Right lobe of liver (tissue), 4 donors: Measurements from ENCODE around the gene SDR42E2.

Experiments used
- POLR2A ChIP-seq: fragments of 450-650 bp; IDR thresholded peaks from one replicate; pipeline ENCODE4 v1.6.1; 2017; ENCODE audit warnings: antibody characterized with exemption, mild to moderate bottlenecking
- TF ChIP-seq, protein P1 (sequence below), 4 donors: fragments of 200-600 bp in 3 of 4; fragments of 450-650 bp in 1 of 4; IDR thresholded peaks; one replicate each; pipeline versions ENCODE4 v1.5.1 to v1.8.0; 2016 to 2022; ENCODE audit warnings: antibody characterized with exemption in 4 of 4, mild to moderate bottlenecking in 2 of 4
- donor health status: DM: no; HTN: no; CAD: no.
- donor health status: DM: no; HTN: no; CAD: no.
- donor health status: DM: no; HTN: yes; CAD: no.

DNA sequence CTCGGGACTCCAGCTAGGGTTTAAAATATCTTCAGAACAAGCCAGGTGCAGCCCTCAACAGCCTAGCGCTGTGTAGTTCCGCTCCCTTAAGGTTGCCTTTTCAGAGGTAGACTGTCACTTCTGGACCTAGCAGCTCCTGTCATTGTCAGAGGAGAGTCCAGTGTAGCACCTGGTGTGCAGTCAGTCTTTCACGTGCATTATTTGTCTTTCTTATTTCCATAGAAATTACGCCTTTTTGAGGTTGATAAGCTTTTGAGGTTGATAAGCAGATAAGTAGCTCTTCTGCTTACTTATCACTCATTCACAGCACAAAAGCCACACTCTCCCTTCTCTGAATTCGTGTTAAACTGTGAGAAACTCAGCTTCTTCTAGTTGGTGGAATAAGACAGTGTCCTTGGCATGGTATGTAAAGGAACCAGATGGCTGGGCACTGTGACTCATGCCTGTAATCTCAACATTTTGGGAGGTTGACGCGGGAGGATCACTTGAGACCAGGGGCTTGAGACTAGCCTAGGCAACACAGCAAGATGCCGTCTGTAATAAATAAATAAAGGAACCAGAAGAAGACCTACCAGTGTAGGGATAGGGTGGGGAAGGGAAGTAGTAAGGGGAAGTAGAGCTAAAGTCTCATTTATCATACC is 54.0 kb downstream of the SDR42E2 start:
- TF ChIP-seq, protein P1, sequence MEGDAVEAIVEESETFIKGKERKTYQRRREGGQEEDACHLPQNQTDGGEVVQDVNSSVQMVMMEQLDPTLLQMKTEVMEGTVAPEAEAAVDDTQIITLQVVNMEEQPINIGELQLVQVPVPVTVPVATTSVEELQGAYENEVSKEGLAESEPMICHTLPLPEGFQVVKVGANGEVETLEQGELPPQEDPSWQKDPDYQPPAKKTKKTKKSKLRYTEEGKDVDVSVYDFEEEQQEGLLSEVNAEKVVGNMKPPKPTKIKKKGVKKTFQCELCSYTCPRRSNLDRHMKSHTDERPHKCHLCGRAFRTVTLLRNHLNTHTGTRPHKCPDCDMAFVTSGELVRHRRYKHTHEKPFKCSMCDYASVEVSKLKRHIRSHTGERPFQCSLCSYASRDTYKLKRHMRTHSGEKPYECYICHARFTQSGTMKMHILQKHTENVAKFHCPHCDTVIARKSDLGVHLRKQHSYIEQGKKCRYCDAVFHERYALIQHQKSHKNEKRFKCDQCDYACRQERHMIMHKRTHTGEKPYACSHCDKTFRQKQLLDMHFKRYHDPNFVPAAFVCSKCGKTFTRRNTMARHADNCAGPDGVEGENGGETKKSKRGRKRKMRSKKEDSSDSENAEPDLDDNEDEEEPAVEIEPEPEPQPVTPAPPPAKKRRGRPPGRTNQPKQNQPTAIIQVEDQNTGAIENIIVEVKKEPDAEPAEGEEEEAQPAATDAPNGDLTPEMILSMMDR (IDR thresholded peaks at IDR 0.05): no peak
- TF ChIP-seq POLR2A: no peak
